GM19455 (cell line): ENCODE measurements around the gene LMX1A.

Experiments used
- ATAC-seq: cut with Tn5 transposase; IDR thresholded peaks from one replicate; pipeline ENCODE4 v1.9.1; 2021; ENCODE audit not compliant: unreplicated experiment

Gene LMX1A

GRCh38 chr1:165325460-165326203 is 30.9 kb downstream of the LMX1A start:
- no peak for ATAC-seq

- ATAC-seq, result no peak
Observed at GRCh38 chr1:165324050-165324449, 32.5 kb downstream of the LMX1A start.

- no peak for ATAC-seq
Observed at GRCh38 chr1:165317612-165318011, 38.9 kb downstream of the LMX1A start.

- ATAC-seq, result no peak
Observed at GRCh38 chr1:165316153-165316772, 40.3 kb downstream of the LMX1A start.

GRCh38 chr1:165315481-165315880 is 41.0 kb downstream of the LMX1A start:
- ATAC-seq, result no peak

- no peak for ATAC-seq
Observed at GRCh38 chr1:165313903-165314302, 42.6 kb downstream of the LMX1A start.

GRCh38 chr1:165312591-165312990 is 43.9 kb downstream of the LMX1A start:
- no peak for ATAC-seq

GRCh38 chr1:165306543-165307434 is 49.7 kb downstream of the LMX1A start:
- ATAC-seq, result no peak

- no peak for ATAC-seq
Observed at GRCh38 chr1:165303386-165303785, 53.1 kb downstream of the LMX1A start.

GRCh38 chr1:165300400-165300903 is 56.1 kb downstream of the LMX1A start:
- no peak for ATAC-seq

GRCh38 chr1:165298203-165298820 is 58.2 kb downstream of the LMX1A start:
- ATAC-seq, result no peak

GRCh38 chr1:165296205-165296604 is 60.3 kb downstream of the LMX1A start:
- ATAC-seq, result no peak

- no peak for ATAC-seq
Observed at GRCh38 chr1:165290148-165290547, 66.4 kb downstream of the LMX1A start.

GRCh38 chr1:165289556-165289955 is 67.0 kb downstream of the LMX1A start:
- ATAC-seq, result no peak

GRCh38 chr1:165288350-165289120 is 68.0 kb downstream of the LMX1A start:
- no peak for ATAC-seq

- no peak for ATAC-seq
Observed at GRCh38 chr1:165287781-165288180, 68.7 kb downstream of the LMX1A start.

- ATAC-seq, result no peak
Observed at GRCh38 chr1:165287329-165287728, 69.2 kb downstream of the LMX1A start.

GRCh38 chr1:165284454-165284853 is 72.1 kb downstream of the LMX1A start:
- no peak for ATAC-seq

GRCh38 chr1:165281207-165281901 is 75.2 kb downstream of the LMX1A start:
- no peak for ATAC-seq

- ATAC-seq, result no peak
Observed at GRCh38 chr1:165279882-165280281, 76.6 kb downstream of the LMX1A start.
